IMR-90 (cell line): ENCODE measurements around the gene LRFN5. TPM values are rescaled to one million over a fixed set of nuclear protein-coding genes. Genes with fewer than 3 reads are reported as not detected.

ENCODE experiments used
- ATAC-seq: fragments of 200-7000 bp; cut with Tn5 transposase; 2 replicates; pipeline ENCODE4 v1.9.1; 2020; ENCODE audit warnings: low read depth, mild to moderate bottlenecking, moderate library complexity
- BruUV-seq: library from RNA; stranded (reverse); fragments of 400-500 nt; replicated peaks from 2 replicates; lab custom pipeline; 2021; lab: Mats Ljungman, UMichigan
- CTCF ChIA-PET: fragments of 300-600 bp; formaldehyde crosslinking; extraction: SDS; loops from one replicate; lab custom pipeline; 2021; ENCODE audit warnings: antibody characterized with exemption; lab: Yijun Ruan, JAX
- POLR2A ChIA-PET: fragments of 300-600 bp; sonication (Branson Sonifier 250); formaldehyde crosslinking; loops from one replicate; lab custom pipeline; 2022; ENCODE audit warnings: antibody characterized with exemption; ENCODE audit not compliant: unreplicated experiment; lab: Charles Lee
- DNase-seq: peaks from one replicate; pipeline ENCODE4 v3.0.0; 2013
- H2AFZ ChIP-seq: replicated peaks from 2 replicates; pipeline ENCODE3; 2013; ENCODE audit warnings: low read length, mild to moderate bottlenecking; ENCODE audit not compliant: poor library complexity
- H2AK5ac ChIP-seq: 2 replicates; pipeline ENCODE4 v1.6.1; 2013; ENCODE audit warnings: low read depth, low read length, inconsistent platforms
- H2AK9ac ChIP-seq: replicated peaks from 2 replicates; pipeline ENCODE3; 2013; ENCODE audit warnings: mild to moderate bottlenecking, low read depth, low read length, moderate library complexity; ENCODE audit not compliant: poor library complexity
- H2BK120ac ChIP-seq: 2 replicates; pipeline ENCODE4 v1.6.1; 2013; ENCODE audit warnings: low read depth, low read length, inconsistent platforms
- H2BK15ac ChIP-seq: 3 replicates; pipeline ENCODE4 v1.6.1; 2013; ENCODE audit warnings: low read depth, low read length, inconsistent platforms
- H2BK20ac ChIP-seq: 2 replicates; pipeline ENCODE4 v1.6.1; 2013; ENCODE audit warnings: low read depth, mild to moderate bottlenecking, inconsistent platforms, low read length, moderate library complexity
- H2BK5ac ChIP-seq: 2 replicates; pipeline ENCODE4 v1.6.1; 2013; ENCODE audit warnings: mild to moderate bottlenecking, low read depth, low read length, inconsistent platforms; ENCODE audit not compliant: poor library complexity, severe bottlenecking
- H3K14ac ChIP-seq: replicated peaks from 2 replicates; pipeline ENCODE4 v1.6.1; 2013; ENCODE audit warnings: low read depth, low read length, inconsistent platforms
- H3K18ac ChIP-seq: 2 replicates; pipeline ENCODE4 v1.6.1; 2013; ENCODE audit warnings: low read depth, low read length, control low read depth
- H3K23ac ChIP-seq: 2 replicates; pipeline ENCODE4 v1.6.1; 2013; ENCODE audit warnings: low read depth, low read length, inconsistent platforms
- H3K27ac ChIP-seq: 2 replicates; pipeline ENCODE4 v1.5.1; 2013; ENCODE audit warnings: mild to moderate bottlenecking, control low read depth, low read length; ENCODE audit not compliant: insufficient read depth
- H3K27me3 ChIP-seq: 2 replicates; pipeline ENCODE4 v1.6.1; 2013; ENCODE audit warnings: low read length; ENCODE audit not compliant: control insufficient read depth, insufficient read depth
- H3K36me3 ChIP-seq: 2 replicates; pipeline ENCODE4 v1.6.1; 2013; ENCODE audit warnings: low read length, mixed read lengths; ENCODE audit not compliant: control insufficient read depth, insufficient read depth
- H3K4ac ChIP-seq: 2 replicates; pipeline ENCODE4 v1.6.1; 2013; ENCODE audit warnings: low read depth, low read length, inconsistent platforms
- H3K4me1 ChIP-seq: 2 replicates; pipeline ENCODE4 v1.6.1; 2013; ENCODE audit warnings: low read length, mixed read lengths; ENCODE audit not compliant: control insufficient read depth, insufficient read depth
- H3K4me2 ChIP-seq: 2 replicates; pipeline ENCODE4 v1.6.1; 2013; ENCODE audit warnings: low read depth, mild to moderate bottlenecking, control low read depth, low read length, moderate library complexity
- H3K4me3 ChIP-seq: 2 replicates; pipeline ENCODE4 v1.5.1; 2013; ENCODE audit warnings: low read depth, mild to moderate bottlenecking, control low read depth, low read length, moderate library complexity; ENCODE audit not compliant: insufficient read depth
- H3K56ac ChIP-seq: 2 replicates; pipeline ENCODE4 v1.6.1; 2013; ENCODE audit warnings: low read length, inconsistent platforms; ENCODE audit not compliant: insufficient read depth; ENCODE audit errors: extremely low read depth
- H3K79me1 ChIP-seq, 2 experiments: 2 replicates each; pipeline ENCODE4 v1.6.1; 2013; ENCODE audit warnings: low read length in 2 of 2, inconsistent platforms in 1 of 2, low read depth in 1 of 2
- H3K9ac ChIP-seq: 2 replicates; pipeline ENCODE4 v1.6.1; 2013; ENCODE audit warnings: low read depth, low read length, control low read depth
- H3K9me1 ChIP-seq: 2 replicates; pipeline ENCODE4 v1.6.1; 2013; ENCODE audit warnings: low read length, inconsistent platforms; ENCODE audit not compliant: insufficient read depth
- H3K9me3 ChIP-seq: 2 replicates; pipeline ENCODE4 v1.6.1; 2013; ENCODE audit warnings: low read length; ENCODE audit not compliant: control insufficient read depth, insufficient read depth
- H4K20me1 ChIP-seq: 2 replicates; pipeline ENCODE4 v1.6.1; 2013; ENCODE audit warnings: low read length, inconsistent platforms; ENCODE audit not compliant: insufficient read depth
- H4K5ac ChIP-seq: 2 replicates; pipeline ENCODE4 v1.6.1; 2013; ENCODE audit warnings: mild to moderate bottlenecking, low read depth, low read length, control low read depth
- H4K8ac ChIP-seq, 2 experiments: 2 replicates each; pipeline ENCODE4 v1.6.1; 2013; ENCODE audit warnings: low read depth in 2 of 2, low read length in 2 of 2, control low read depth in 1 of 2, inconsistent platforms in 1 of 2
- H4K91ac ChIP-seq: 2 replicates; pipeline ENCODE4 v1.6.1; 2013; ENCODE audit warnings: low read depth, low read length, inconsistent platforms; ENCODE audit not compliant: insufficient read depth
- CEBPB ChIP-seq: IDR thresholded peaks from 2 replicates; pipeline ENCODE4 v1.6.1; 2012; ENCODE audit warnings: low read depth, low read length, improper control_type of control experiment
- RFX5 ChIP-seq: IDR thresholded peaks from 2 replicates; pipeline ENCODE4 v1.8.0; 2012; ENCODE audit warnings: low read depth, mild to moderate bottlenecking, low read length, moderate library complexity
- WGBS, 2 experiments: methylation state at CpG; one replicate each; pipeline versions ENCODE4 v1.1.5 to v1.1.7; 2013; ENCODE audit warnings: missing lambda C conversion rate in 2 of 2; ENCODE audit not compliant: insufficient read length in 1 of 2; ENCODE audit errors: extremely low coverage in 2 of 2; 5-methylcytosine and 5-hydroxymethylcytosine counted together
- dilution Hi-C: fragments of 300-500 bp; cut with HindIII; formaldehyde crosslinking; loops from one replicate; pipeline ENCODE4 v1.14.3; 2018; ENCODE audit warnings: low sequenced_read_pairs; ENCODE audit not compliant: unreplicated experiment
- in situ Hi-C: fragments of 300-500 bp; cut with MboI; formaldehyde crosslinking; loops from 3 replicates; pipeline ENCODE4 v1.14.3; 2019; ENCODE audit warnings: low sequenced_read_pairs, inconsistent platforms, mixed read lengths
- intact Hi-C: fragments of 100-400 bp; cut with micrococcal nuclease; formaldehyde crosslinking; loops from 2 replicates; pipeline ENCODE4 v1.10.0; 2022
- polyA plus RNA-seq, 3 experiments: library from polyadenylated mRNA; depleted of rRNA; stranded (reverse); fragments of >200 nt; gene quantifications; 2 replicates each; pipeline ENCODE4 v1.2.3, GENCODE V29; 2012; ENCODE audit warnings: low replicate concordance in 1 of 3
- total RNA-seq: library from RNA; depleted of rRNA; stranded (reverse); fragments of >200 nt; gene quantifications from 2 replicates; pipeline ENCODE4 v1.2.3, GENCODE V29; 2012

Gene LRFN5
- total and polyA plus RNA-seq, 2 of the 4 experiments (the other 2 are of a cell fraction), result 1.8 to 3.6 TPM

GRCh38 chr14:41666301-41666700, 59.6 kb downstream of the LRFN5 start:
- CTCF ChIA-PET, result no interaction called here
- BruUV-seq, result no TSS peak
- Histone ChIP-seq H4K8ac (no peak overlapping the region), H3K23ac (no peak overlapping the region), H2AFZ (no peak overlapping the region), H3K36me3 (no peaks in the 10 kb centered on the region), H2AK5ac (no peak overlapping the region), H3K79me1 (no peaks in the 10 kb centered on the region), H3K18ac (no peak overlapping the region), H3K27ac (no peak overlapping the region), H3K4ac (no peak overlapping the region), H3K14ac (no peak overlapping the region), H3K4me1 (no peaks in the 10 kb centered on the region), H4K91ac (no peak overlapping the region), H4K20me1 (no peaks in the 10 kb centered on the region), H3K27me3 (no peaks in the 10 kb centered on the region), H3K4me2 (no peak overlapping the region), H3K9me1 (no peaks in the 10 kb centered on the region), H2BK15ac (no peak overlapping the region), H3K56ac (no peak overlapping the region), H3K9ac (no peak overlapping the region), H2BK5ac (no peak overlapping the region), H2AK9ac (no peak overlapping the region), H3K9me3 (no peaks in the 10 kb centered on the region), H2BK120ac (no peak overlapping the region), H3K4me3 (no peak overlapping the region), H2BK20ac (no peak overlapping the region), H4K5ac (no peak overlapping the region)
- WGBS, 2 experiments, result no CpG with 5 or more reads among the region's 2 CpGs
- POLR2A ChIA-PET, result no interaction called here
- in situ Hi-C loops, result no loop called here
- intact Hi-C loops, result no loop called here
- dilution Hi-C loops, result no loop called here
- TF ChIP-seq CEBPB (no peak), RFX5 (no peak)
- DNase-seq (peak; percentile 26), ATAC-seq (no peak)
